ENCODE results near the gene GPS2.

The GPS2 gene

GRCh38 chr17:7292729-7293128 lies 22.4 kb downstream of the GPS2 start:
- Histone ChIP-seq H3K9me3 (no peaks in the 10 kb centered on the region), H3K27ac (no peak overlapping the region), H3K27me3 (peaks cover 97% of the 10 kb centered on the region), H3K4me1 (ENCODE audit: control insufficient read depth in 1 of 2, insufficient read depth in 1 of 2, low read depth in 1 of 2, low read length in 1 of 2) (peaks cover 18 to 26% of the 10 kb centered on the region in 2 experiments), H3K4me3 (ENCODE audit: low read depth in 1 of 2, low read length in 1 of 2) (no peak overlapping the region), H3K36me3 (no peaks in the 10 kb centered on the region)
- no peak for TF ChIP-seq CTCF (IDR thresholded peaks at IDR 0.05)

- Histone ChIP-seq H3K4me3 (ENCODE audit: low read depth in 1 of 2, low read length in 1 of 2) (no peak overlapping the region), H3K27me3 (peaks cover 100% of the 10 kb centered on the region), H3K4me1 (ENCODE audit: control insufficient read depth in 1 of 2, insufficient read depth in 1 of 2, low read depth in 1 of 2, low read length in 1 of 2) (peaks cover 18 to 26% of the 10 kb centered on the region in 2 experiments), H3K27ac (no peak overlapping the region), H3K9me3 (no peaks in the 10 kb centered on the region), H3K36me3 (no peaks in the 10 kb centered on the region)
- TF ChIP-seq CTCF (IDR thresholded peaks at IDR 0.05): no peak
These were observed 23.0 kb downstream of the GPS2 start for GRCh38 chr17:7292194-7292593.

- Histone ChIP-seq H3K27ac (no peak overlapping the region), H3K9me3 (no peaks in the 10 kb centered on the region), H3K4me3 (ENCODE audit: low read depth in 1 of 2, low read length in 1 of 2) (no peak overlapping the region), H3K36me3 (no peaks in the 10 kb centered on the region), H3K27me3 (peaks cover 100% of the 10 kb centered on the region), H3K4me1 (ENCODE audit: control insufficient read depth in 1 of 2, insufficient read depth in 1 of 2, low read depth in 1 of 2, low read length in 1 of 2) (peaks cover 8 to 16% of the 10 kb centered on the region in 2 experiments)
- TF ChIP-seq CTCF (IDR thresholded peaks at IDR 0.05): no peak
These were observed 24.5 kb downstream of the GPS2 start for GRCh38 chr17:7290685-7291084.

- TF ChIP-seq CTCF (IDR thresholded peaks at IDR 0.05): no peak
- Histone ChIP-seq H3K4me1 (ENCODE audit: control insufficient read depth in 1 of 2, insufficient read depth in 1 of 2, low read depth in 1 of 2, low read length in 1 of 2) (peaks cover 5 to 15% of the 10 kb centered on the region in 2 experiments), H3K27ac (no peak overlapping the region), H3K9me3 (no peaks in the 10 kb centered on the region), H3K36me3 (no peaks in the 10 kb centered on the region), H3K4me3 (ENCODE audit: low read depth in 1 of 2, low read length in 1 of 2) (no peak overlapping the region), H3K27me3 (peaks cover 100% of the 10 kb centered on the region)
These were observed 25.0 kb downstream of the GPS2 start for GRCh38 chr17:7290166-7290565.

GRCh38 chr17:7289256-7290032 lies 25.7 kb downstream of the GPS2 start:
- H3K9me3 ChIP-seq: no peaks in the 10 kb centered on the region
- peaks cover 0 to 9% of the 10 kb centered on the region in 2 experiments for H3K4me1 ChIP-seq (ENCODE audit: control insufficient read depth in 1 of 2, insufficient read depth in 1 of 2, low read depth in 1 of 2, low read length in 1 of 2)
- peaks cover 100% of the 10 kb centered on the region for H3K27me3 ChIP-seq
- no peak for TF ChIP-seq CTCF (IDR thresholded peaks at IDR 0.05)
- H3K27ac ChIP-seq: no peak overlapping the region
- no peaks in the 10 kb centered on the region for H3K36me3 ChIP-seq
- H3K4me3 ChIP-seq (ENCODE audit: low read depth in 1 of 2, low read length in 1 of 2): no peak overlapping the region

All from neutrophil (primary cell).